ENCODE data around the gene CPD.

The CPD gene

GRCh38 chr17:30517786-30518185, 139.1 kb downstream of the CPD start:
- H3K4me3 ChIP-seq (replicated peaks in 1 of 2; ENCODE audit: low read depth in 2 of 2, low read length in 2 of 2) = no peak overlapping the region
- DNase-seq (ENCODE audit: low read depth in 2 of 2) = peak; percentile 16 to 22
- TF ChIP-seq CTCF (IDR thresholded peaks at IDR 0.05; ENCODE audit: low read depth, low read length) = no peak

- no peak overlapping the region for H3K4me3 ChIP-seq (replicated peaks in 1 of 2; ENCODE audit: low read depth in 2 of 2, low read length in 2 of 2)
- no peak for TF ChIP-seq CTCF (IDR thresholded peaks at IDR 0.05; ENCODE audit: low read depth, low read length)
- peak in 1 of 2 donors; percentile 15 for DNase-seq (ENCODE audit: low read depth in 2 of 2)
Observed at GRCh38 chr17:30519166-30519565, 140.4 kb downstream of the CPD start.

All from cardiac fibroblast (primary cell).